ENCODE measurements around the gene TAPT1. TPM values are rescaled to one million over a fixed set of nuclear protein-coding genes. Genes with fewer than 3 reads are reported as not detected.

The TAPT1 gene
- total and polyA plus RNA-seq, 9 of the 15 experiments (the other 6 are each of a cell fraction or from before 2014, with no cell fraction given): 1.6 to 36.7 (median 20.7) TPM

DNA sequence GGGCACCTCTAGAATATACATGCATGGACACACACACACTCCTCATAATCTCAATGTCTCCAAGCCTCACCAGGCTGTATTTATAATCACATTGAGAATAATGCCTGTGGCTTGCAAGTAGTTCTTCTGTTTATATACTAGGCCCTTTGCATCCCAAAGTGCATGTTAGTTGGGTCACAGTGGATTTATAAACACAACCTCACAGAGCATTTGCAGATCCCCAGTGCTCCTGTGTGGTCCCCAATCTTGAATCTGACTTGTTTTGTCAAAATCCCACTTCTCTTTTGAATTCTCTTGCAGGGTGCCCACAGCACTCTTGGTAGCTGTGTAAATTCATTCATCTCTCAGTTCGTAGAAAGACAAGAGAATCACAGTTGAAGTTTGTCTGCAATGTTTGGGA is 92.9 kb downstream of the TAPT1 start:
- H3K9me3 ChIP-seq (replicated peaks; ENCODE audit: control insufficient read depth, insufficient read depth, low read depth, low read length): no peaks in the 10 kb centered on the region
- peaks cover 0 to 4% of the 10 kb centered on the region in 2 experiments; a peak in 2 of 5 replicates for H3K4me1 ChIP-seq (replicated peaks in 1 of 2; ENCODE audit: control insufficient read depth in 2 of 2, insufficient read depth in 2 of 2, low read length in 2 of 2)
- no peak overlapping the region for H3K4me3 ChIP-seq
- H2AFZ ChIP-seq (ENCODE audit: low read depth, low read length): no peak overlapping the region
- ChIA-PET POLR2A (no interaction called here), CTCF (ENCODE audit: low intra/inter-chr PET ratio) (no interaction called here)
- FAIRE-seq (no peak), DNase-seq (ENCODE audit: extremely low read depth in 1 of 4, low spot score in 3 of 4) (no peak), ATAC-seq (no peak)
- intact Hi-C loops (cut with micrococcal nuclease) (no loop called here), in situ Hi-C loops (cut with MboI) (no loop called here)
- no peaks in the 10 kb centered on the region for H3K79me2 ChIP-seq (ENCODE audit: control insufficient read depth, insufficient read depth, low read length)
- BruUV-seq (replicated peaks): no TSS peak
- no peak overlapping the region for H3K27ac ChIP-seq (ENCODE audit: extremely low read depth, low read depth, low read length)
- no peaks in the 10 kb centered on the region for H3K9me1 ChIP-seq (ENCODE audit: control insufficient read depth, insufficient read depth, low read length)
- WGBS (ENCODE audit: insufficient coverage, low coverage, missing lambda C conversion rate): 7% methylated on average over 1 of the region's 1 CpG
- H4K20me1 ChIP-seq (replicated peaks; ENCODE audit: control insufficient read depth, insufficient read depth, low read length): no peaks in the 10 kb centered on the region
- H3K27me3 ChIP-seq (ENCODE audit: control insufficient read depth in 2 of 2, insufficient read depth in 2 of 2, low read length in 2 of 2): peaks cover 0 to 6% of the 10 kb centered on the region in 2 experiments; a peak in 1 of 5 replicates
- TF ChIP-seq, protein P1, sequence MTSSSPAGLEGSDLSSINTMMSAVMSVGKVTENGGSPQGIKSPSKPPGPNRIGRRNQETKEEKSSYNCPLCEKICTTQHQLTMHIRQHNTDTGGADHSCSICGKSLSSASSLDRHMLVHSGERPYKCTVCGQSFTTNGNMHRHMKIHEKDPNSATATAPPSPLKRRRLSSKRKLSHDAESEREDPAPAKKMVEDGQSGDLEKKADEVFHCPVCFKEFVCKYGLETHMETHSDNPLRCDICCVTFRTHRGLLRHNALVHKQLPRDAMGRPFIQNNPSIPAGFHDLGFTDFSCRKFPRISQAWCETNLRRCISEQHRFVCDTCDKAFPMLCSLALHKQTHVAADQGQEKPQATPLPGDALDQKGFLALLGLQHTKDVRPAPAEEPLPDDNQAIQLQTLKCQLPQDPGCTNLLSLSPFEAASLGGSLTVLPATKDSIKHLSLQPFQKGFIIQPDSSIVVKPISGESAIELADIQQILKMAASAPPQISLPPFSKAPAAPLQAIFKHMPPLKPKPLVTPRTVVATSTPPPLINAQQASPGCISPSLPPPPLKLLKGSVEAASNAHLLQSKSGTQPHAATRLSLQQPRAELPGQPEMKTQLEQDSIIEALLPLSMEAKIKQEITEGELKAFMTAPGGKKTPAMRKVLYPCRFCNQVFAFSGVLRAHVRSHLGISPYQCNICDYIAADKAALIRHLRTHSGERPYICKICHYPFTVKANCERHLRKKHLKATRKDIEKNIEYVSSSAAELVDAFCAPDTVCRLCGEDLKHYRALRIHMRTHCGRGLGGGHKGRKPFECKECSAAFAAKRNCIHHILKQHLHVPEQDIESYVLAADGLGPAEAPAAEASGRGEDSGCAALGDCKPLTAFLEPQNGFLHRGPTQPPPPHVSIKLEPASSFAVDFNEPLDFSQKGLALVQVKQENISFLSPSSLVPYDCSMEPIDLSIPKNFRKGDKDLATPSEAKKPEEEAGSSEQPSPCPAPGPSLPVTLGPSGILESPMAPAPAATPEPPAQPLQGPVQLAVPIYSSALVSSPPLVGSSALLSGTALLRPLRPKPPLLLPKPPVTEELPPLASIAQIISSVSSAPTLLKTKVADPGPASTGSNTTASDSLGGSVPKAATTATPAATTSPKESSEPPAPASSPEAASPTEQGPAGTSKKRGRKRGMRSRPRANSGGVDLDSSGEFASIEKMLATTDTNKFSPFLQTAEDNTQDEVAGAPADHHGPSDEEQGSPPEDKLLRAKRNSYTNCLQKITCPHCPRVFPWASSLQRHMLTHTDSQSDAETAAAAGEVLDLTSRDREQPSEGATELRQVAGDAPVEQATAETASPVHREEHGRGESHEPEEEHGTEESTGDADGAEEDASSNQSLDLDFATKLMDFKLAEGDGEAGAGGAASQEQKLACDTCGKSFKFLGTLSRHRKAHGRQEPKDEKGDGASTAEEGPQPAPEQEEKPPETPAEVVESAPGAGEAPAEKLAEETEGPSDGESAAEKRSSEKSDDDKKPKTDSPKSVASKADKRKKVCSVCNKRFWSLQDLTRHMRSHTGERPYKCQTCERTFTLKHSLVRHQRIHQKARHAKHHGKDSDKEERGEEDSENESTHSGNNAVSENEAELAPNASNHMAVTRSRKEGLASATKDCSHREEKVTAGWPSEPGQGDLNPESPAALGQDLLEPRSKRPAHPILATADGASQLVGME (CRISPR knock-in tag; IDR thresholded peaks at IDR 0.05): no peak
- TF ChIP-seq CBFA2T3 (IDR thresholded peaks at IDR 0.05): no peak
- H3K36me3 ChIP-seq (ENCODE audit: control insufficient read depth, insufficient read depth, low read length): no peaks in the 10 kb centered on the region
- no peak overlapping the region for H3K9ac ChIP-seq (ENCODE audit: insufficient read depth in 1 of 2, low read depth in 2 of 2, low read length in 2 of 2)
- H3K4me2 ChIP-seq (ENCODE audit: insufficient read depth, low read length): no peak overlapping the region

Measured in K562 (cell line).